GM12878 (cell line): Measurements from ENCODE around the gene LMNTD2. TPM values are rescaled to one million over a fixed set of nuclear protein-coding genes. Genes with fewer than 3 reads are reported as not detected.

Experiments used
- ATAC-seq: fragments of 200-7000 bp; cut with Tn5 transposase; 3 replicates; pipeline ENCODE4 v1.9.1; 2020; ENCODE audit warnings: mild to moderate bottlenecking, moderate library complexity
- BruUV-seq: library from RNA; stranded (reverse); fragments of 400-500 nt; replicated peaks from 2 replicates; lab custom pipeline; 2021; lab: Mats Ljungman, UMichigan
- CTCF ChIA-PET: fragments of 300-600 bp; sonication (Branson Sonifier 250); formaldehyde crosslinking; extraction: SDS; loops from one replicate; lab custom pipeline; 2021; ENCODE audit warnings: inconsistent platforms; lab: Yijun Ruan, JAX
- POLR2A ChIA-PET: fragments of 350-600 bp; formaldehyde crosslinking; extraction: SDS; loops from one replicate; lab custom pipeline; 2021; ENCODE audit warnings: inconsistent platforms; lab: Charles Lee
- RAD21 ChIA-PET: fragments of 300-600 bp; sonication (Branson Sonifier 250); formaldehyde crosslinking; loops from one replicate; lab custom pipeline; 2023; ENCODE audit warnings: antibody characterized with exemption; ENCODE audit not compliant: unreplicated experiment; lab: Charles Lee
- SMC1A ChIA-PET: fragments of 300-600 bp; sonication (Branson Sonifier 250); formaldehyde crosslinking; loops from one replicate; lab custom pipeline; 2023; ENCODE audit not compliant: unreplicated experiment, uncharacterized antibody; lab: Charles Lee
- DNase-seq: peaks from one replicate; pipeline ENCODE4 v3.0.0-alpha.2; 2011; ENCODE audit warnings: low read depth, low spot score
- FAIRE-seq: peaks from 3 replicates; lab custom pipeline; 2011; peaks lifted over from hg19 to GRCh38; lab: Jason Lieb, UNC
- H2AFZ ChIP-seq: 2 replicates; pipeline ENCODE4 v1.6.0; 2011; ENCODE audit warnings: low read depth, low read length, control low read depth; ENCODE audit not compliant: control insufficient read depth
- H3K27ac ChIP-seq: 2 replicates; pipeline ENCODE4 v1.5.1; 2011; ENCODE audit warnings: control low read depth; ENCODE audit not compliant: control insufficient read depth, insufficient read depth
- H3K27me3 ChIP-seq, 2 experiments: replicated peaks in 1 of 2; 2 replicates each; pipeline versions ENCODE4 v1.6.0 to v1.6.1; 2011; ENCODE audit warnings: low read length in 1 of 2; ENCODE audit not compliant: control insufficient read depth in 2 of 2, insufficient read depth in 2 of 2
- H3K36me3 ChIP-seq, 2 experiments: 2 replicates each; pipeline ENCODE4 v1.5.1; 2011; ENCODE audit warnings: low read length in 1 of 2; ENCODE audit not compliant: control insufficient read depth in 2 of 2, insufficient read depth in 2 of 2
- H3K4me1 ChIP-seq: 2 replicates; pipeline ENCODE4 v1.6.1; 2011; ENCODE audit warnings: mild to moderate bottlenecking, low read length, moderate library complexity, mixed read lengths; ENCODE audit not compliant: control insufficient read depth, insufficient read depth
- H3K4me2 ChIP-seq: 2 replicates; pipeline ENCODE4 v1.6.0; 2011; ENCODE audit warnings: control low read depth; ENCODE audit not compliant: control insufficient read depth, insufficient read depth
- H3K4me3 ChIP-seq: fragments of 200-600 bp; sonication (generic); 2 replicates; pipeline ENCODE4 v1.5.1; 2016
- H3K79me2 ChIP-seq: 2 replicates; pipeline ENCODE4 v1.6.0; 2011; ENCODE audit warnings: low read length; ENCODE audit not compliant: control insufficient read depth, insufficient read depth
- H3K9ac ChIP-seq: 2 replicates; pipeline ENCODE4 v1.8.0; 2011; ENCODE audit warnings: low read length, control low read depth, mixed read lengths; ENCODE audit not compliant: control insufficient read depth, insufficient read depth
- H3K9me3 ChIP-seq: replicated peaks from 3 replicates; pipeline ENCODE4 v1.5.1; 2011; ENCODE audit warnings: mild to moderate bottlenecking, low read length; ENCODE audit not compliant: control insufficient read depth, insufficient read depth
- H4K20me1 ChIP-seq: 2 replicates; pipeline ENCODE4 v1.6.0; 2011; ENCODE audit not compliant: control insufficient read depth, insufficient read depth
- BMI1 ChIP-seq: fragments of 450-650 bp; IDR thresholded peaks from 2 replicates; pipeline ENCODE4 v1.6.1; 2016; ENCODE audit warnings: mild to moderate bottlenecking, moderate library complexity, borderline replicate concordance
- EED ChIP-seq: sonication (generic); IDR thresholded peaks from 2 replicates; pipeline ENCODE4 v1.6.1; 2016; ENCODE audit warnings: antibody characterized with exemption, low read depth
- WGBS: methylation state at CpG from one replicate; pipeline ENCODE4 v1.1.6; 2016; ENCODE audit warnings: low lambda C conversion rate; ENCODE audit not compliant: insufficient replicate concordance, insufficient coverage; ENCODE audit errors: missing lambda C conversion rate; 5-methylcytosine and 5-hydroxymethylcytosine counted together
- in situ Hi-C: fragments of 300-500 bp; cut with MboI; formaldehyde crosslinking; loops from 9 replicates; pipeline ENCODE4 v1.14.3; 2018; ENCODE audit warnings: mixed read lengths
- intact Hi-C: fragments of 100-400 bp; cut with micrococcal nuclease; formaldehyde crosslinking; loops from one replicate; pipeline ENCODE4 v1.14.2; 2022; ENCODE audit not compliant: unreplicated experiment
- polyA plus RNA-seq, 11 experiments: library from polyadenylated mRNA; depleted of rRNA in 4 of 11; unstranded in 6 of 11; stranded (reverse) in 5 of 11; fragments of >200 nt; fragmentation: Nextera tagmentation in 4 of 11; fragmentation: Illumina TruSeq in 1 of 11; extraction: Ambion mirVana in 4 of 11; extraction: Trizol in 1 of 11; gene quantifications; 1 replicate in 1 of 11; 2 replicates in 10 of 11; pipeline versions ENCODE4 v1.2.1 to v1.2.3, GENCODE V29; 2011 to 2016; ENCODE audit warnings: inconsistent platforms in 2 of 11, missing spikeins in 2 of 11, low read depth in 1 of 11
- total RNA-seq, 4 experiments: library from RNA; depleted of rRNA in 3 of 4; stranded (reverse); fragments of >200 nt in 3 of 4; fragmentation: Illumina TruSeq in 1 of 4; extraction: Trizol in 1 of 4; gene quantifications; 2 replicates each; pipeline versions ENCODE4 v1.2.1 to v1.2.3, GENCODE V29; 2013 to 2021
- TF ChIP-seq, protein P1 (sequence below), 3 experiments: IDR thresholded peaks in 2 of 3; conservative IDR thresholded peaks in 1 of 3; 2 replicates each; pipeline ENCODE4 v1.5.1; 2011; ENCODE audit warnings: low read depth in 3 of 3, low read length in 3 of 3, mild to moderate bottlenecking in 3 of 3, control low read depth in 2 of 3, moderate library complexity in 2 of 3, inconsistent platforms in 1 of 3, mixed read lengths in 1 of 3; ENCODE audit not compliant: control insufficient read depth in 2 of 3, insufficient read depth in 1 of 3; ENCODE audit errors: extremely low read depth in 1 of 3

LMNTD2 gene
- total and polyA plus RNA-seq, 10 of the 15 experiments (the other 5 are each of a cell fraction or from before 2014, with no cell fraction given): 0.22 to 4.1 (median 1.3) TPM; not detected in 2

DNA sequence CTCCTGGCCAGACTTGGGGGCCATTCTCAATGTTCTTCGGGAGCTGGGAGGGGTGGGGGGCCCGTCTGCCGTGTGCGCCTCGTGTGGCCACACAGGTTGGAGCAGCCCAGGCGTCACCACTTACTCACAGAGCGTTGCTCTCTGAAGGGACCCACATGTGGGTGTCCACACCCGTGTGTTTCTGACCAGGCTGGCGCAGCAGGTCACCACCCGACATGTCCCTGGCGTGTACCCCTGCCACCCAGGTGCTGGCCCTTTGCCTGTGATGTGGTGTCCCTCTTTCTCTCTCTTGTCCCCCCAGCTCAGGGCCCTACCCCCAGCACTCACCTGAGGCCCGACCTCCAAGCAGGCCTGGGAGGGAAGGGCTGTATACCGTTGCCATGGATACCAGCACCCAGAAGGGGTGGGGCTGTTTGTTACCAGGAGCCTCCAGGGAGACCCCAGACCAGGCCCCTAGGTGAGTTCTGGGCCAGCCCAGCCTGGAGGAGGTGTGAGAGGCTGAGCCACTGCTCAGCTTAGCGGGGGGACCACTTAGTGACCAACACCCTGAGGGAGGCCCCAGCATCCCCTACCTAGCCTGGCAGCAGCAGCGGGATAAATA is 1.4 kb downstream of the LMNTD2 start:
- TF ChIP-seq EED: no peak
- TF ChIP-seq BMI1: peak; percentile 68; the same call in 1 of the 2 replicates
- TF ChIP-seq, protein P1, sequence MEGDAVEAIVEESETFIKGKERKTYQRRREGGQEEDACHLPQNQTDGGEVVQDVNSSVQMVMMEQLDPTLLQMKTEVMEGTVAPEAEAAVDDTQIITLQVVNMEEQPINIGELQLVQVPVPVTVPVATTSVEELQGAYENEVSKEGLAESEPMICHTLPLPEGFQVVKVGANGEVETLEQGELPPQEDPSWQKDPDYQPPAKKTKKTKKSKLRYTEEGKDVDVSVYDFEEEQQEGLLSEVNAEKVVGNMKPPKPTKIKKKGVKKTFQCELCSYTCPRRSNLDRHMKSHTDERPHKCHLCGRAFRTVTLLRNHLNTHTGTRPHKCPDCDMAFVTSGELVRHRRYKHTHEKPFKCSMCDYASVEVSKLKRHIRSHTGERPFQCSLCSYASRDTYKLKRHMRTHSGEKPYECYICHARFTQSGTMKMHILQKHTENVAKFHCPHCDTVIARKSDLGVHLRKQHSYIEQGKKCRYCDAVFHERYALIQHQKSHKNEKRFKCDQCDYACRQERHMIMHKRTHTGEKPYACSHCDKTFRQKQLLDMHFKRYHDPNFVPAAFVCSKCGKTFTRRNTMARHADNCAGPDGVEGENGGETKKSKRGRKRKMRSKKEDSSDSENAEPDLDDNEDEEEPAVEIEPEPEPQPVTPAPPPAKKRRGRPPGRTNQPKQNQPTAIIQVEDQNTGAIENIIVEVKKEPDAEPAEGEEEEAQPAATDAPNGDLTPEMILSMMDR (IDR thresholded peaks at IDR 0.05 in 2 of 3, conservative IDR thresholded peaks at IDR 0.05 in 1 of 3; ENCODE audit: control insufficient read depth in 2 of 3, extremely low read depth in 1 of 3, insufficient read depth in 1 of 3, low read depth in 3 of 3, low read length in 3 of 3): 0 out of 6 replicates have a peak, but pooled peaks of 1 of the 3 experiments have one; percentile 10
- H3K27me3 ChIP-seq: peaks cover 0 to 5% of the 10 kb centered on the region in 2 experiments; a peak in 2 of 4 replicates
- intact Hi-C loops: no loop called here

More for the DNA sequence above, 1.4 kb downstream of the LMNTD2 start:
- H3K79me2 ChIP-seq: peaks cover 5% of the 10 kb centered on the region
- DNase-seq (no peak), FAIRE-seq (no peak), ATAC-seq (no peak)
- 66% methylated on average over 15 of the region's 15 CpGs for WGBS
- ChIA-PET SMC1A (no interaction called here), CTCF (interaction anchor here (1.4 to 1.9 kb wide), 3 partner anchors 136 to 165 kb away, joined by 3 to 10 read pairs (median 4); partner anchors contain the start of genes DEAF1 and TMEM80), RAD21 (no interaction called here), POLR2A (interaction anchor here (0.6 to 1.6 kb wide), 4 partner anchors 9 to 167 kb away, joined by 3 to 7 read pairs (median 6); no protein-coding TSS in a partner anchor)
- no peak overlapping the region for H3K4me2 ChIP-seq
- in situ Hi-C loops: loop anchor here (5.0 kb wide), 1 partner anchor 153 kb away; no protein-coding TSS in a partner anchor
- H3K4me3 ChIP-seq: no peak overlapping the region
- H3K4me1 ChIP-seq: peaks cover 5% of the 10 kb centered on the region
- H3K36me3 ChIP-seq: no peaks in the 10 kb centered on the region; a peak in 1 of 4 replicates
- no peaks in the 10 kb centered on the region for H3K9me3 ChIP-seq
- no TSS peak for BruUV-seq
- no peak overlapping the region for H3K27ac ChIP-seq
- H3K9ac ChIP-seq: no peak overlapping the region
- H4K20me1 ChIP-seq: no peaks in the 10 kb centered on the region
- H2AFZ ChIP-seq: no peak overlapping the region
